Measurements from ENCODE around the gene ARID5A. TPM values are rescaled to one million over a fixed set of nuclear protein-coding genes. Genes with fewer than 3 reads are reported as not detected.
A peak's percentile ranks its signal among the peaks of the same experiment; 100 is the strongest.

Gene ARID5A
- total RNA-seq, 2 donors from 2014 or later: 10.5 to 24.1 TPM

- ATAC-seq: no peak
- DNase-seq: no peak
- intact Hi-C loops (cut with DNase I): no loop called here
Measured at GRCh38 chr2:96534141-96534540, 2.4 kb upstream of the ARID5A start.

- DNase-seq (no peak), ATAC-seq (no peak)
Measured at GRCh38 chr2:96534701-96535181, 1.8 kb upstream of the ARID5A start.

GRCh38 chr2:96535331-96535730, 1.2 kb upstream of the ARID5A start:
- ATAC-seq (no peak), DNase-seq (no peak)
- intact Hi-C loops (cut with DNase I): no loop called here

More at GRCh38 chr2:96534701-96535181, 1.8 kb upstream of the ARID5A start:
- intact Hi-C loops (cut with DNase I): no loop called here

GRCh38 chr2:96537066-96537733, 648 bp downstream of the ARID5A start:
- DNase-seq (peak; percentile 81), ATAC-seq (peak; percentile 43 to 45)
- intact Hi-C loops (cut with DNase I): no loop called here

GRCh38 chr2:96537734-96538486, 1.4 kb downstream of the ARID5A start:
- intact Hi-C loops (cut with DNase I): no loop called here
- DNase-seq (no peak), ATAC-seq (peak in 1 of 2 donors; percentile 1)

GRCh38 chr2:96538487-96539214, 2.1 kb downstream of the ARID5A start:
- DNase-seq (peak; percentile 91), ATAC-seq (peak; percentile 11 to 20)
- intact Hi-C loops (cut with DNase I): no loop called here

GRCh38 chr2:96539215-96539920, 2.8 kb downstream of the ARID5A start:
- no peak for DNase-seq
- ATAC-seq: no peak
- intact Hi-C loops (cut with DNase I): no loop called here

GRCh38 chr2:96540136-96540535, 3.6 kb downstream of the ARID5A start:
- intact Hi-C loops (cut with DNase I): no loop called here
- ATAC-seq (no peak), DNase-seq (no peak)

- ATAC-seq (no peak), DNase-seq (no peak)
- intact Hi-C loops (cut with DNase I): no loop called here
Measured at GRCh38 chr2:96541398-96542152, 5.0 kb downstream of the ARID5A start.

GRCh38 chr2:96542357-96542977, 5.9 kb downstream of the ARID5A start:
- no peak for DNase-seq

GRCh38 chr2:96546321-96546720, 9.8 kb downstream of the ARID5A start:
- intact Hi-C loops (cut with DNase I): no loop called here
- no peak for ATAC-seq
- DNase-seq: no peak

More at GRCh38 chr2:96542357-96542977, 5.9 kb downstream of the ARID5A start:
- intact Hi-C loops (cut with DNase I): no loop called here
- no peak for ATAC-seq

- ATAC-seq (no peak), DNase-seq (no peak)
- intact Hi-C loops (cut with DNase I): no loop called here
Measured at GRCh38 chr2:96546797-96547196, 10.2 kb downstream of the ARID5A start.

- no peak for DNase-seq
- ATAC-seq: no peak
- intact Hi-C loops (cut with DNase I): no loop called here
Measured at GRCh38 chr2:96547203-96547641, 10.7 kb downstream of the ARID5A start.

GRCh38 chr2:96547731-96548171, 11.2 kb downstream of the ARID5A start:
- no peak for ATAC-seq
- no peak for DNase-seq
- intact Hi-C loops (cut with DNase I): no loop called here

- no peak for ATAC-seq
- DNase-seq: no peak
- intact Hi-C loops (cut with DNase I): no loop called here
Measured at GRCh38 chr2:96548558-96549465, 12.3 kb downstream of the ARID5A start.

- intact Hi-C loops (cut with DNase I): no loop called here
- ATAC-seq (no peak), DNase-seq (no peak)
Measured at GRCh38 chr2:96549466-96549785, 12.9 kb downstream of the ARID5A start.

Measured in left cardiac atrium (tissue), 4 donors.